Type B pancreatic cell (in vitro differentiated cells): ENCODE measurements around the gene GEMIN5. TPM values are rescaled to one million over a fixed set of nuclear protein-coding genes. Genes with fewer than 3 reads are reported as not detected.

Source experiments
- DNase-seq: peaks from one replicate; pipeline ENCODE4 v3.0.0; 2021; ENCODE audit warnings: mixed read lengths; ENCODE audit not compliant: unreplicated experiment; ENCODE audit errors: extremely low spot score
- H3K27ac Mint-ChIP-seq: 2 replicates; pipeline ENCODE4 v1.8.0; 2021; ENCODE audit warnings: mild to moderate bottlenecking, mixed read lengths
- H3K27me3 Mint-ChIP-seq: 2 replicates; pipeline ENCODE4 v1.8.0; 2021; ENCODE audit warnings: mixed read lengths
- H3K36me3 Mint-ChIP-seq: 2 replicates; pipeline ENCODE4 v1.8.0; 2021; ENCODE audit warnings: mixed read lengths
- H3K4me1 Mint-ChIP-seq: one replicate; pipeline ENCODE4 v1.8.0; 2021; ENCODE audit warnings: mixed read lengths; ENCODE audit not compliant: unreplicated experiment
- H3K4me3 Mint-ChIP-seq: 2 replicates; pipeline ENCODE4 v1.8.0; 2021; ENCODE audit warnings: mild to moderate bottlenecking, mixed read lengths
- H3K9me3 Mint-ChIP-seq: 2 replicates; pipeline ENCODE4 v1.8.0; 2021; ENCODE audit warnings: mixed read lengths
- total RNA-seq: library from RNA; stranded (reverse); gene quantifications from 2 replicates; pipeline ENCODE4 v1.2.1, GENCODE V29; 2021; ENCODE audit warnings: low replicate concordance
- TF ChIP-seq, protein P1 (sequence below): fragments of 200-600 bp; sonication (generic); conservative IDR thresholded peaks from 2 replicates; pipeline ENCODE4 v1.5.0; 2021; ENCODE audit warnings: antibody characterized with exemption, mild to moderate bottlenecking

The GEMIN5 gene
- total RNA-seq, 1 donor from 2014 or later = 22.5 TPM

DNA sequence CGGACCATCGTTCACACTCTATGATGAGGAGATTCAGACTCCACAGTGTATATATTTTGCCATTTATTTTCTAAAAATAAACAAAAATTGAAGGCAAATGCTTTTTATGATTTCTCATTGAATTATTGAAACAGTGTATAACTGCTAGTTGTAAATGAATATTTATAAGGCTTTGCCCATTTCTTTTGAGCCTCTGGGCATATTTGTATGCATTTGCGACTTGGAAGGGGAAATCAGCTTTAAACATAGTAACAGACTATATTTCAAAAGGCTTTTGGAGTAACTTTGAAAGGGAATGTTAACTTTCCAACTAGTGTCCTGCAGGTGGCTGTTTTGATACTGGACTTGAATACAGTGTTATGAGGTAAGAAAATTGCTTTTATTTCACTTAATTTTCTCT is 28.9 kb upstream of the GEMIN5 start:
- no peaks in the 10 kb centered on the region for H3K4me1 Mint-ChIP-seq
- no peaks in the 10 kb centered on the region for H3K27me3 Mint-ChIP-seq
- H3K9me3 Mint-ChIP-seq = no peaks in the 10 kb centered on the region
- peaks cover 11% of the 10 kb centered on the region for H3K36me3 Mint-ChIP-seq
- DNase-seq = no peak
- TF ChIP-seq, protein P1, sequence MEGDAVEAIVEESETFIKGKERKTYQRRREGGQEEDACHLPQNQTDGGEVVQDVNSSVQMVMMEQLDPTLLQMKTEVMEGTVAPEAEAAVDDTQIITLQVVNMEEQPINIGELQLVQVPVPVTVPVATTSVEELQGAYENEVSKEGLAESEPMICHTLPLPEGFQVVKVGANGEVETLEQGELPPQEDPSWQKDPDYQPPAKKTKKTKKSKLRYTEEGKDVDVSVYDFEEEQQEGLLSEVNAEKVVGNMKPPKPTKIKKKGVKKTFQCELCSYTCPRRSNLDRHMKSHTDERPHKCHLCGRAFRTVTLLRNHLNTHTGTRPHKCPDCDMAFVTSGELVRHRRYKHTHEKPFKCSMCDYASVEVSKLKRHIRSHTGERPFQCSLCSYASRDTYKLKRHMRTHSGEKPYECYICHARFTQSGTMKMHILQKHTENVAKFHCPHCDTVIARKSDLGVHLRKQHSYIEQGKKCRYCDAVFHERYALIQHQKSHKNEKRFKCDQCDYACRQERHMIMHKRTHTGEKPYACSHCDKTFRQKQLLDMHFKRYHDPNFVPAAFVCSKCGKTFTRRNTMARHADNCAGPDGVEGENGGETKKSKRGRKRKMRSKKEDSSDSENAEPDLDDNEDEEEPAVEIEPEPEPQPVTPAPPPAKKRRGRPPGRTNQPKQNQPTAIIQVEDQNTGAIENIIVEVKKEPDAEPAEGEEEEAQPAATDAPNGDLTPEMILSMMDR = no peak
- H3K4me3 Mint-ChIP-seq = no peak overlapping the region
- no peak overlapping the region for H3K27ac Mint-ChIP-seq

DNA sequence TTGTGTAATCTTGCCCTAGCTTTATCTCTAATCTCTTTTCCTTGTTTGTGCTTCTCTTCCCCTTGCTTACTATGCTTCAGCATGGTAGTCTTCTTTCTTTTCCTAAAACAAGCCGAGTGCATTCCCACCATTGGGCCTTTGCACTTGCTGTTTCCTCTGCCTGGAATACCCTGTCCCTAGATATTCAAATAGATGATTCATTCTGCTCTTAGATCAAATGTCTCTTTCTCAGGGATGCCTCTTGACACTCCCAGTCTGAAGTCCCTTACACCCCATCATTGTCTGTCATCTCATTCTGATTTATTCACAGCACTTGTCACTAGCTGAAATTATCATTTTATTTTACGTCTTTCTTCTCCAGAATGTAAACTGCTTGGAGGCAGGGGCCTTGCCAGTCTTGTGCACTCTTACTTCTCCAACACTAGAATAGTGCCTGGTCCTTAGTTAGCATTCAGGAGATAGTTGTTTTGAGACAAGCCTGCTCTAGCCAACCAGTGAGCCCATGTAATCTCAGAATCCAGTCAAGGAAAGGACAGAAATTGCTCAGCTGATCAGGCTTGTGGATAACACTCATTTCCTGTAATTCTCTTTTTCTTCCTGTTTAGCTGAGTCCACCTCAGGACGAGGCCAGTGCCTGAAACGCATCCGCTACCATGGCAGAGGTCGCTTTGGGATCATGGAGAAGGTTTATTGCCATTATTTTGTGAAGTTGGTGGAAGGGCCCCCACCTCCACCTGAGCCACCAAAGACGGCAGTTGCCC is 28.2 kb upstream of the GEMIN5 start:
- Mint-ChIP-seq H3K4me3 (no peak overlapping the region), H3K27ac (no peak overlapping the region), H3K27me3 (no peaks in the 10 kb centered on the region), H3K4me1 (no peaks in the 10 kb centered on the region), H3K9me3 (no peaks in the 10 kb centered on the region), H3K36me3 (peaks cover 11% of the 10 kb centered on the region)
- TF ChIP-seq, protein P1 = no peak
- DNase-seq = no peak

DNA sequence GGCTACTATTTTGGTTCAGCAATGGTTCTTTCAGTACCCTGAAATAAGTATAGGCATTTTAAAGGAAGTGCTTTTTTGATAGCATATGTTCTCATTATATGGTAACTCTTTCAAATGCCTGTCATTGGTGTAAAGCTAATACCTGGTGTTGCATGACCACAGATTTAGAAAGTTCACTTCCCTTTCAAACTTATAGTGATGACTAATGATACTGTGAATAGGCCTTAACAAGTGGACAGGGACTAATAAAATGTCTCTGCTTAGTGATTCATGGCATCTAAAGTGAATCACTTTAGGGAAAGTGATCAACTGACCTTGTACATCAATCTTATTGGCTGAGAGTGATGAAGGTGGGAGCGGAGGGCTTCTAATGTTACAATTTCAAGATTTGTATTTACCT is 24.5 kb upstream of the GEMIN5 start:
- Mint-ChIP-seq H3K27me3 (no peaks in the 10 kb centered on the region), H3K9me3 (no peaks in the 10 kb centered on the region), H3K27ac (no peak overlapping the region), H3K4me1 (no peaks in the 10 kb centered on the region), H3K4me3 (no peak overlapping the region), H3K36me3 (peaks cover 15% of the 10 kb centered on the region)
- TF ChIP-seq, protein P1 = no peak
- no peak for DNase-seq

DNA sequence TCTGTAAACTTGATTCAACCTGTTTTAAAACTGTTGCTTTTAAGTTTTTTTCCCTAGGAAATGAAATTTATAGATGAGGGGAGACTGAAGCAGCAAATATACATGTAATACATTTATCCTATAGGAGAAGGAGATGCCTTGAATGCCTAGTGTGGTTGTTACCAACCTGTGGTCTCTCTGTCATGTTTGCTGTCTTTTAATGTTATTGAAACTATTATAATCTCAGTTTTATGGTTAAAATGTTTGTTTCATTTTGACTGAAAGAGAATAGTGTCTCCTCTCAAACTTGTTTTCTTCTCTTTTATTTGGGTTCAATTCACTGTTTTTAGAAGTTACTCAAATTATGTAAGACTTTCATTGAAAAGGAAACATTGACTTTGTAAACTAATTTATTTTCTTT is 18.7 kb upstream of the GEMIN5 start:
- Mint-ChIP-seq H3K27ac (no peak overlapping the region), H3K27me3 (no peaks in the 10 kb centered on the region), H3K36me3 (peaks cover 20% of the 10 kb centered on the region), H3K4me1 (no peaks in the 10 kb centered on the region), H3K9me3 (no peaks in the 10 kb centered on the region), H3K4me3 (no peak overlapping the region)
- no peak for DNase-seq
- TF ChIP-seq, protein P1 = no peak

DNA sequence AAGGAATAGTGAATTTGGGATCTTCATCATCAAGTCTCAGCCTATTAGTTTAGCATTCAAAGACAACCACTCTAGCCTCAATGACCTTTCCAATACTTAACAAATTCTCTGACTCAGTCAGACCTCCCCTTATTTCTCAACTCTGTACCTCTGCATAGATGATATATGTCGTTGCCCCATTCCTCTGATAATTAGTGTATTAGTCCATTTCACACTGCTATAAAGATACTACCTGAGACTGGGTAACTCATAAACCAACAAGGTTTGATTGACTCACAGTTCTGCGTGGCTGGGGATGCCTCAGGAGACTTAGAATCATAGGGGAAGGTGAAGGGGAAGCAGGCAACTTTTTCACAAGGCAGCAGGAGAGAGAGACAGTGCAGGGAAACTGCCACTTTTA is 11.8 kb upstream of the GEMIN5 start:
- H3K4me1 Mint-ChIP-seq = no peaks in the 10 kb centered on the region
- TF ChIP-seq, protein P1 = no peak
- H3K27ac Mint-ChIP-seq = no peak overlapping the region

More for the DNA sequence above, 11.8 kb upstream of the GEMIN5 start:
- Mint-ChIP-seq H3K27me3 (no peaks in the 10 kb centered on the region), H3K4me3 (no peak overlapping the region), H3K9me3 (no peaks in the 10 kb centered on the region), H3K36me3 (peaks cover 13% of the 10 kb centered on the region)
- no peak for DNase-seq
